Measurements from ENCODE around the gene KATNB1. TPM values are rescaled to one million over a fixed set of nuclear protein-coding genes. Genes with fewer than 3 reads are reported as not detected.
A peak's percentile ranks its signal among the peaks of the same experiment; 100 is the strongest.
"Not testable (repeated sequence)": the region's sequence is repeated elsewhere in the genome, so short reads cannot be mapped to it uniquely, and the experiment has no call there.

Gene KATNB1
- total and polyA plus RNA-seq, 10 donors, result 10.6 to 23.1 (median 17.0) TPM

DNA sequence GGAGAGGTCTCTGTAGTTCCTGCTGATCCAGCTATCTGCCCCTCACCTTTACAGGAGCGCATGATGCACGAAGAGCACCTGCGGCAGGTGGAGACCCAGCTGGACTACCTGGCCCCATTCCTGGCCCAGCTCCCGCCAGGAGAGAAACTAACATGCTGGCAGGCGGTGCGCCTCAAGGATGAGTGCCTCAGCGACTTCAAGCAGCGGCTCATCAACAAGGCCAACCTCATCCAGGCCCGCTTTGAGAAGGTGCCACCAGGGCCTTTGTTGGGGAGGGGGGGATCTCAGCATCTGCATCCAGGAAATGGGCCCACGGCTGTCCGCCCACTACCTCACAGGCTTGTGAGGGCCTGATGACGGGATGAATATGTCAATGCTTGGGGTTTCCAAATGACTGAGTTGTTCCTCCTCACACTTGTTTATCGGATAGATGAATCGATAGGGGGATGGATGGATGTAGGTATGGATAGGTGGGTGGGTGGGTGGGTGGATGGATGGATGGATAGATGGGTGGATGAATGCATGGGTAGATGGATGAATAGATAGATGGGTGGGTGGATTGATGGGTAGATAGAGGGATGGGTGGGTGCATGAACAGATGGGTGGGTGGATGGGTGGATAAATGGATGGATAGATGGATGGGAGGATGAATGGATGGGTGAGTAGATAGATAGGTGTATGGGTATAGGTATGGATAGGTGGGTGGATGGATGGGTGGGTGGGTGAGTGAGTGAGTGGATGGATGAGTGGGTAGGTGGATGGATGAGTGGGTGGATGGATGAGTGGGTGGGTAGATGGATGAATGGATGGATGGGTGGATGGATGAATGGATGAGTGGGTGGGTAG, 7.0 kb upstream of the KATNB1 start:
- intact Hi-C loops (cut with DNase I; ENCODE audit: low total_unique reads), result no loop called here
- H3K4me1 ChIP-seq, result peaks cover 0 to 6% (median 0%) of the 10 kb centered on the region in 6 donors
- H3K27ac ChIP-seq, result no peak overlapping the region
- peaks cover 0 to 9% (median 4%) of the 10 kb centered on the region in 8 donors for H3K9me3 ChIP-seq
- H3K36me3 ChIP-seq, result no peaks in the 10 kb centered on the region
- no peaks in the 10 kb centered on the region for H3K27me3 ChIP-seq (replicated peaks in 1 of 7)
- no peak for TF ChIP-seq POLR2A (IDR thresholded peaks at IDR 0.05)
- TF ChIP-seq, protein P1, sequence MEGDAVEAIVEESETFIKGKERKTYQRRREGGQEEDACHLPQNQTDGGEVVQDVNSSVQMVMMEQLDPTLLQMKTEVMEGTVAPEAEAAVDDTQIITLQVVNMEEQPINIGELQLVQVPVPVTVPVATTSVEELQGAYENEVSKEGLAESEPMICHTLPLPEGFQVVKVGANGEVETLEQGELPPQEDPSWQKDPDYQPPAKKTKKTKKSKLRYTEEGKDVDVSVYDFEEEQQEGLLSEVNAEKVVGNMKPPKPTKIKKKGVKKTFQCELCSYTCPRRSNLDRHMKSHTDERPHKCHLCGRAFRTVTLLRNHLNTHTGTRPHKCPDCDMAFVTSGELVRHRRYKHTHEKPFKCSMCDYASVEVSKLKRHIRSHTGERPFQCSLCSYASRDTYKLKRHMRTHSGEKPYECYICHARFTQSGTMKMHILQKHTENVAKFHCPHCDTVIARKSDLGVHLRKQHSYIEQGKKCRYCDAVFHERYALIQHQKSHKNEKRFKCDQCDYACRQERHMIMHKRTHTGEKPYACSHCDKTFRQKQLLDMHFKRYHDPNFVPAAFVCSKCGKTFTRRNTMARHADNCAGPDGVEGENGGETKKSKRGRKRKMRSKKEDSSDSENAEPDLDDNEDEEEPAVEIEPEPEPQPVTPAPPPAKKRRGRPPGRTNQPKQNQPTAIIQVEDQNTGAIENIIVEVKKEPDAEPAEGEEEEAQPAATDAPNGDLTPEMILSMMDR (IDR thresholded peaks at IDR 0.05 in 8 of 11, conservative IDR thresholded peaks at IDR 0.05 in 3 of 11), result no peak
- no peak for TF ChIP-seq POLR2AphosphoS5 (IDR thresholded peaks at IDR 0.05)
- peak; percentile 60 for DNase-seq
- 87 to 95% (median 93%) methylated on average over 14 of the region's 14 CpGs for whole genome bisulfite sequencing, 5 donors
- H3K4me3 ChIP-seq, result no peak overlapping the region

DNA sequence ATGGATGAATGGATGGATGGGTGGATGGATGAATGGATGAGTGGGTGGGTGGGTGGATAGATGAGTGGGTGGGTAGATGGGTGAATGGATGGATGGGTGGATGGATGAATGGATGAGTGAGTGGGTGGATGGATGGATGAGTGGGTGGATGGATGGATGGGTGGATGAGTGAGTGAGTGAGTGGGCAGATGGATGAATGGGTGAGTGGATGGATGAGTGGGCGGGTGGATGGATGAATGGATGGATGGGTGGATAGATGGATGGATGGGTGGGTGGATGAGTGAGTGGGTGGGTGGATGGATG, 6.4 kb upstream of the KATNB1 start:
- Histone ChIP-seq H3K27ac (no peak overlapping the region), H3K4me1 (peaks cover 0 to 10% (median 3%) of the 10 kb centered on the region in 6 donors), H3K36me3 (no peaks in the 10 kb centered on the region), H3K4me3 (no peak overlapping the region), H3K9me3 (peaks cover 0 to 9% (median 4%) of the 10 kb centered on the region in 8 donors), H3K27me3 (replicated peaks in 1 of 7) (no peaks in the 10 kb centered on the region)
- 86 to 98% (median 91%) methylated on average over 1 of the region's 1 CpG for WGBS, 5 donors
- TF ChIP-seq, protein P1 (IDR thresholded peaks at IDR 0.05 in 8 of 11, conservative IDR thresholded peaks at IDR 0.05 in 3 of 11), result no peak
- no peak for TF ChIP-seq POLR2AphosphoS5 (IDR thresholded peaks at IDR 0.05)
- TF ChIP-seq POLR2A (IDR thresholded peaks at IDR 0.05), result no peak
- intact Hi-C loops (cut with DNase I; ENCODE audit: low total_unique reads), result no loop called here
- peak; percentile 1 for DNase-seq

DNA sequence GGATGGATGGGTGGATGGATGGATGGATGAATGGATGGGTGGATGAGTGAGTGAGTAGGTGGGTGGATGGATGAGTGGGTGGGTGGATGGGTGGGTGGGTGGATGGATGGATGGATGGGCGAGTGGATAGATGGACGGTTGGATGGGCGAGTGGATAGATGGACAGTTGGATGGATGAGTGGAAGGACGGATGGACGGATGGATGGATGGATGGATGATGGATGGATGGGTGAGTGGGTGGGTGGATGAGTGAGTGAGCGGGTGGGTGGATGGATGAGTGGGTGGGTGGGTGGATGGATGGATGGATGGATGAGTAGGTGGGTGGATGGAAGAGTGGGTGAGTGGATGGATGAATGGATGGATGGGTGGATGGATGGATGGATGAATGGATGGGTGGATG, 5.7 kb upstream of the KATNB1 start:
- intact Hi-C loops (cut with DNase I; ENCODE audit: low total_unique reads), result not testable (repeated sequence)

DNA sequence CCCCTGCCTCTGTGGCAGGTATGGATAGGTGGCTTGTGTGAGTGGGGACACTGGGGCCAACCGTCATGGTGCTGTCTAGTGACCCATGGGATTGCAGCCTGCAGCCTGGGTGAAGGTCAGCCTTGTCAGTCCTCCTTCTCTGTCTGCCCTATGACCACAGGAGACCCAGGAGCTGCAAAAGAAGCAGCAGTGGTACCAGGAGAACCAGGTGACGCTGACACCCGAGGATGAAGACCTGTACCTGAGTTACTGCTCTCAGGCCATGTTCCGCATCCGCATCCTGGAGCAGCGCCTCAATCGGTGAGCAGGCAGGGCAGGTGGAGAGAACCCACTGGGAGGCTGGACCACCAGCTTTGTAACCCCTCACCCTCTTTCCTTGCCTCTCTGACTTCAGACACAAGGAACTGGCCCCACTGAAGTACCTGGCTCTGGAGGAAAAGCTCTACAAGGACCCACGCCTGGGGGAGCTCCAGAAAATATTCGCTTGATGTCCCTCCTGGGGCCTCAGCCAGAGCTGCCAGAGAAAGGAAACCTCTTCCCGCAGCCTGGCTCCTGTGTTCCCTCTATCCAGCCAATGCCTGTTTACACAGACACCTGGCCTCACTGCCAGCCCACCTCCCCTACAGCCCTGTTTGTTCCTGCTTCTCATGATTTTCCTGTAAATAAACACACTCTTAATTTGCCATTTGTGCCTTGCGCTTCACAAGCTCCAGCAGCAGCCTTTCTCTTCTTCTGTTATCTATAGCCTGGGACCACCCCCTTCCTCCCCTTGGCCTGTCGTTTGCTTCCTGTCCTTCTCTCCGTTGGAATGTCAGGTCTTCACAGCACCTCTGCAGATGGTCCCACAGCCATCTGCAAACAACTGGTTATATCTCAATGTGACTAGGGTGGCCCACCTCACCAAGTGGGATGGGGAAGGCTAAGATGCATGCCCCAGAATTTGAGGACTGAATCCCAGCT, 4.5 kb upstream of the KATNB1 start:
- WGBS, 5 donors, result 70 to 83% (median 79%) methylated on average over 13 of the region's 13 CpGs
- intact Hi-C loops (cut with DNase I; ENCODE audit: low total_unique reads), result no loop called here

More for the DNA sequence above, 5.7 kb upstream of the KATNB1 start:
- not testable (repeated sequence) for H3K27me3 ChIP-seq (replicated peaks in 1 of 7); H3K27ac ChIP-seq; H3K4me3 ChIP-seq; H3K9me3 ChIP-seq; H3K36me3 ChIP-seq
- WGBS, 5 donors, result 92 to 97% (median 96%) methylated on average over 6 of the region's 6 CpGs
- H3K4me1 ChIP-seq, result peaks cover 0 to 17% (median 10%) of the 10 kb centered on the region in 6 donors
- peak; percentile 7 for DNase-seq

More for the DNA sequence above, 4.5 kb upstream of the KATNB1 start:
- Histone ChIP-seq H3K27ac (no peak overlapping the region), H3K4me3 (no peak overlapping the region), H3K4me1 (peaks cover 0 to 15% (median 12%) of the 10 kb centered on the region in 6 donors), H3K9me3 (peaks cover 0 to 9% (median 4%) of the 10 kb centered on the region in 8 donors), H3K36me3 (no peaks in the 10 kb centered on the region), H3K27me3 (replicated peaks in 1 of 7) (no peaks in the 10 kb centered on the region)
- peak; percentile 62 for DNase-seq
- TF ChIP-seq POLR2AphosphoS5 (IDR thresholded peaks at IDR 0.05), result no peak
- no peak for TF ChIP-seq POLR2A (IDR thresholded peaks at IDR 0.05)
- TF ChIP-seq, protein P1 (IDR thresholded peaks at IDR 0.05 in 8 of 11, conservative IDR thresholded peaks at IDR 0.05 in 3 of 11), result no peak

Data from spleen (tissue), 11 donors.